GM18951 (cell line): ENCODE measurements around the gene RPS5.
"Not testable (repeated sequence)": the region's sequence is repeated elsewhere in the genome, so short reads cannot be mapped to it uniquely, and the experiment has no call there.

Experiments used
- POLR2A ChIP-seq: IDR thresholded peaks from 4 replicates; pipeline ENCODE4 v1.6.1; 2011; ENCODE audit warnings: mild to moderate bottlenecking; ENCODE audit not compliant: insufficient read length, insufficient read depth; ENCODE audit errors: extremely low read depth
- in situ Hi-C: fragments of 300-500 bp; cut with MboI; formaldehyde crosslinking; loops from one replicate; pipeline ENCODE4 v1.12.0; 2022; ENCODE audit warnings: low sequenced_read_pairs, mixed read lengths, inconsistent platforms; ENCODE audit not compliant: unreplicated experiment

Gene RPS5

DNA sequence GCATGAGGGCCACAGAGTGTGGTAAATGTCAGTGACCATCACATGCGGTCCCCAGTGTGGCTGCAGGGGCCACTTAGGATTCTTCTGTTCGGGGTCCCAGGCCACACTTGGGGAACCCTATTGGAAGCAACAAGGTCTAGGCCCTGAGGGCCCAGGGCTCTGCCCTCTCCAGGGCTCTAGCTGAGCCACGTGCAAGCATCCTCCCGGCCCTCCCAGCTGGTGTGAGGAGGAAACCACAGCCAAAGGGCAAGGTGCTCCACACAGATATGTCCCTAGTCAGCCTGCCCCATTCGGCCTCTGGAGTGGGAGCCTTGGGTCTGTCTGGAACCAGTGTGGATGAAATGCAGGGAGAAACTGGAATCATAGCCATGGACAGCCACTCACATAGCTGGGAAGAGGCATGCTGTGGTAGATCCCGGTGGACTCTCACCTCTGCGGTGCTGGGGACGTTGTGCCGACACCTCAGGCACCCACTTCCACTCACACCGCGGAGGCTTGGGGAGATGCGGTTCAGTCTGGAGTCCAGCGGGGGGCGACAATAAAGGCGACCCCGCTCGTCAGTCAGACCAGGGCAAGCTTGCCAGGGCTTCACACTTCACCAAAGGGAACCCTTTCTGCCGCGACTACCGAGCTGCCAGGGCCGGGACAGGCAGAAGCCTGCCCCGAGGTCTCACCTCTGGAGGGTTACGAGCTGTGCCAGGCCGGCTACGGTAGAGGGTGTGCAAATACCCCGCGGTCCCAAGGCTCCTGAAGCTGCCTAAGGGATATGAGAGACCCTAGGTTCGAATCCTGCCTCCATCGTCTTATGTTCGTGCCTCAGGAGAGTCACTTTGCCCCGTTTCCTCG lies 20.3 kb upstream of the RPS5 start:
- in situ Hi-C loops, result no loop called here
- TF ChIP-seq POLR2A, result no peak

DNA sequence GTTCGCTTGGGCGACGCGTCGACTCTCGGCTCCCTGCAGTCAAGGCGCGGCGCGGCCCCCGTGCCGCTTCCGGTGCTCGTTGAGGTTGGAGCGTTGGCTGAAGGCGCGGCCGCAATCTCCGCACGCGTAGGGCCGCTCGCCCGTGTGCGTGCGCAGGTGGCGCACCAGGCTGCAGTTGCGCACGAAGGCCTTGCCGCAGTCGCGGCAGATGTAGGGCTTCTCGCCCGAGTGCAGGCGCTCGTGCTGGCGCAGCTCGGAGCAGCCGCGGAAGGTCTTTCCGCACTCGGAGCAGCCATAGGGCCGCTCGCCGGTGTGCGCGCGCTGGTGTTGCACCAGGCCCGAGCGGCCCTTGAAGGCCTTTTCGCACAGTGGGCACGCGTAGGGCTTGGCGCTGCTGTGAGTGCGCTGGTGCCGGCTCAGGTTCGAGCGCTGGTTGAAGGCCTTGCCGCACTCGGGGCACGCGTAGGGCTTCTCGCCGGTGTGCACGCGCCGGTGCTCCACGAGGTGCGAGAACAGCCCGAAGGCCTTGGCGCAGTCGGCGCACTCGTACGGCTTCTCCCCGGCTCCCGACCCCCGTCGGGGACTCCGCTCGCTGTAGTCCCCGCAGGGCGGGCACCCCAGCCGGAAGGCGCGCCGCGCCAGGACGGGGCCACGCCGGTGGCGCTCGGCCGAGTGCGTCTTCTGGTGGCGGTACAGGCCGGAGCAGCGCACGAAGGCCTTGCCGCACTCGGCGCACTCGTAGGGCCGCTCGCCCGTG lies 19.2 kb upstream of the RPS5 start:
- in situ Hi-C loops, result no loop called here
- no peak for TF ChIP-seq POLR2A

DNA sequence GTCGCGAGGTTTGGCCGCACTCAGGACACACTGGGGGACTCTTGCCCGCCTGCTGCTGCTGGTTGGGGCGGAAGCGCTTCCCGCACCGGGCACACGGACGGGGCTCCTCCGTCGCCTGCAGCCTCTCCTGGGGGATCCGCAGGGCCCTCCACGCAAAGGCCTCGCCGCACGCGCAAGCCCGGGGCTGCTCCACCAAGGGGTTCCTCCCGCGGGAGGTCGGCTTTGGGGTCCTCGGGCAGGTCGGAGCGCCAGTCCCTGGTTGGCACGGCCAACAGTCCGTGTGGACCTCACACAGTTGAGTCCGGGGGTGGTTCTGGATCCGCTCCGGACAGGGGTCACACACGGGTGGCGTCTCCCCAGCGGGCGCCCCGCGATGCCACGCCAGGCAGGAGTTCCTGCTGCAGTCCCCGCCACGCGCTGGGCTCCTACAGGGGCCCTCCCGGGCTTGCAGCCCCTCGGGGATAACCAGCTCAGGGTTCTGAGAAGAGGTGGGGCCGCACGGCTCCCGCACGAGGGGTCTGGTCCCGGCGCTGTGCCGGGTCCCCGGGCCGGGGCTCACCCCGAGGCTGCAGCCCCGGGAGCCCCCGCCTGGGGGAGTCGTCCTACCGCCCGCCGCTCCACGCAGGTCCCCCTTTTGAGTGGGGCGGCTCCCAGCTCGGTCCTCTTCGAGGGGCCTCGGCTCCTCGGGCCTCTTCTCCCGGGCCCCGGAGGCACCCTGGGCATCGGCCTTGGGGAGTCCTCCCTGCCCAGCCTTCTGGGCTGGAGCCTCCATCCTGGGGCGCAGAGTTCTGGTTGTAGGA lies 18.3 kb upstream of the RPS5 start:
- in situ Hi-C loops, result no loop called here

DNA sequence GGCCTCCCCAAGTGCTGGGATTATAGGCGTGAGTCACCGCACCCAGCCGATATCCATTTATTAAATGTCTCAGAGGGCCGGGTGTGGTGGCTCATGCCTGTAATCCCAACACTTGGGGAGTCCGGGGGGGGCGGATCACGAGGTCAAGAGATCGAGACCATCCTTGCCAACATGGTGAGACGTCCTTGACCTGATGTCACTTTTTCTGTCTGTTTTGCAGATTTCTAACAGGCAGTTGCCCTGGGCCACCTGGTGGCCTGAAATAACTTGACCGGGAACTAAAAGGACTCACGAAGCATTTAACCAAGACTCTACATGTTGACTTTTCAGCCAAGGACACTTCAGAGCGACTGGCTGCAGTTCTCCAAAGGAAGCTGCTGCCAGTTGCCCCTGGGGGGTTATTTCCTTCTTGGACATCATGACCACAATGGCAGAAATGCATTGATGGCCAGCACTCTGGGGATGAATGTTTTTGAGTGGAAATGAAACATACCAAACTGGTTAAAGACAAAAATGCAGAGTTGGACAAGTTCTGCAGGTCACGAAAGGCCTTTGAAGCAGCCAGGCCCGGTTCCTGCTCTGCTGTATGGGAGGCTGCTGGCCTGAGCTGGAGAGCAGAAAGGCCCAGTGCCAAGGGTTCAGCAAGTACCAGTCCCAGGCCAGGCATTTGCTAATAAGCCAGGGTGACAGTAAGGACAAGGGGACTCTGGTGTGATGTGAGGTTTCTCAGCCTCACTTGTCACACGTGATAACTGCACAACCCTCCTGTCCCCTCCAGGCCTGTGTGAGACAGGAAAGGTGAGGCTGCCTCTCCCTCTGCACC lies 14.5 kb upstream of the RPS5 start:
- no peak for TF ChIP-seq POLR2A
- in situ Hi-C loops, result no loop called here

More for the DNA sequence above, 18.3 kb upstream of the RPS5 start:
- TF ChIP-seq POLR2A, result no peak

DNA sequence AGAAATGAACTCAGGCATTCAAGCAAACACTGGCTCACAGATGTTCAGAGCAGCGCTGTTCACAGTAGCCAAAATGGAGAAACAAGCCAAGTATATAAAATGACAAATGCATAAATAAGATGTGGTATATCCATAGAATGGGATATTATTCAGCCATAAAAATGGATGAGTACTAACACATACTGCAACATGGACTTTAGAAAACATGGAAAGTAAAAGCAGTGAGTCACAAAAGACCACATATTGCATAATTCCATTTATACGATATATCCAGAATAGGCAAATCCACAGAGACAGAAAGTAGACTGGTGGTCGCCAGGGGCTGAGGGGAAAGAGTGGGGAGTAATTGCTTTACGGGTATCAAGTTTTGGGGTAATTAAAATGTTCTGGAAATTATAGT lies 12.9 kb upstream of the RPS5 start:
- TF ChIP-seq POLR2A, result no peak
- in situ Hi-C loops, result no loop called here

DNA sequence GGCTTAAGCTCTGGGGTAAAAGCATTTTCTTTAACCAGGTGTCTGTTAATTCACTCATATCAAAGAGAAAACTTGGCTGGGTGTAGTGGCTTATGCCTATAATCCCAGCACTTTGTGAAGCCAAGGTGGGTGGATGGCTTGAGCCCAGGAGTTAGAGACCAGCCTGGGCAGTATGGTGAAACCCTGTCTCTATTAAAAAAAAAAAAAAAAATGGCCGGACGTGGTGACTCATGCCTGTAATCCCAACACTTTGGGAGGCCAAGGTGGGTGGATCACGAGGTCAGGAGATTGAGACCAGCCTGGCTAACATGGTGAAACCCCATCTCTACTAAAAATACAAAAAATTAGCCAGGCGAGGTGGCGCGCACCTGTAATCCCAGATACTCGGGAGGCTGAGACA lies 10.3 kb upstream of the RPS5 start:
- in situ Hi-C loops, result not testable (repeated sequence)

DNA sequence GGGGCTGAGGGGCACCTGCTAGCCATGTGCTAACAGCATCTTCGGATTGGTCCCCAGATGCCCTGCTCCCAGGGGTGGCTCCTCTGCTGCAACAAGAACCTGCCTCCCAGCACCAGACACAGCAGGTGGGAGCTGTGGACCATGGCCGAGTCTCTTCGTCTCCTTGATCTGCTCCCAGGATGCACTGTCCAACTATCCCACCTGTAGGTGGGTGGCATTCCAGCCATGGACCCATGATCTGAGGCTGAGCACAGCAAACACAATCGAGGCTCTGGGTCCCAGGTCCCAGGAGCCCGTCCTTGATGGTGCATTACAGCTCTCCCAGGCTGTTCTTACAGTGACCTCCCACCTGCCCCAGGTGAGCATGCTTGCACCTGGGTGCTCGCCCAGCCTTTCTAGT lies 7.8 kb upstream of the RPS5 start:
- TF ChIP-seq POLR2A, result no peak
- in situ Hi-C loops, result no loop called here

DNA sequence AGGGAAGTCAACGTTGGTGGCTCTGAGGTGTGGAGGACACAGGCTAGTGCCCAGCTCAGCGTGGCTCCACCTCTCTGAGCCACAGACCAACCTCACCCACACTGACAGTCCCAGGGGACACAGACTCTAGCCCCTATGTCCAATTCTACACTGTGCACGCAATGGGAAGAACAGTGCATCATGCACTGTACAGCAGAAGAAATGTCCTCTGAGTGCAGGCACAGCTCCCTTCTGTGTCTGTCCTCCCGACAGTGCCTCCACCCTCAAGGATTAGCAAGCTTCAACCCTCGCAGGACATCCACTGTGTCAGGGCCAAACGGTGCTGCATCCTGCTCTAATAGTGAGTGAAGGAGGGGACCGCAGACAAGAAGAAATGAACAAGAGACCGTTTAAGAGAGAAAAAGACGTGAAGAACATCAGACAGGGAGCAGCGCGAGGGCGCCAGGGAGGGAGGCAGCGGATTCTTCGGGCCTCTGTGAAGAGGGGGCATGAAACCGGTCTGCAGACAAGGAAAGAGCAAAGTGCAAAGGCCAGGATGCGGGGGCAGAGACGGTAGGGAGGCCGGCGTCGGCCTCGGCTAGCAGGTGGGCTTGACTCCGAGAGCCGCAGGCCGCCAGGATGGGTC lies 6.9 kb upstream of the RPS5 start:
- TF ChIP-seq POLR2A, result no peak
- in situ Hi-C loops, result no loop called here

DNA sequence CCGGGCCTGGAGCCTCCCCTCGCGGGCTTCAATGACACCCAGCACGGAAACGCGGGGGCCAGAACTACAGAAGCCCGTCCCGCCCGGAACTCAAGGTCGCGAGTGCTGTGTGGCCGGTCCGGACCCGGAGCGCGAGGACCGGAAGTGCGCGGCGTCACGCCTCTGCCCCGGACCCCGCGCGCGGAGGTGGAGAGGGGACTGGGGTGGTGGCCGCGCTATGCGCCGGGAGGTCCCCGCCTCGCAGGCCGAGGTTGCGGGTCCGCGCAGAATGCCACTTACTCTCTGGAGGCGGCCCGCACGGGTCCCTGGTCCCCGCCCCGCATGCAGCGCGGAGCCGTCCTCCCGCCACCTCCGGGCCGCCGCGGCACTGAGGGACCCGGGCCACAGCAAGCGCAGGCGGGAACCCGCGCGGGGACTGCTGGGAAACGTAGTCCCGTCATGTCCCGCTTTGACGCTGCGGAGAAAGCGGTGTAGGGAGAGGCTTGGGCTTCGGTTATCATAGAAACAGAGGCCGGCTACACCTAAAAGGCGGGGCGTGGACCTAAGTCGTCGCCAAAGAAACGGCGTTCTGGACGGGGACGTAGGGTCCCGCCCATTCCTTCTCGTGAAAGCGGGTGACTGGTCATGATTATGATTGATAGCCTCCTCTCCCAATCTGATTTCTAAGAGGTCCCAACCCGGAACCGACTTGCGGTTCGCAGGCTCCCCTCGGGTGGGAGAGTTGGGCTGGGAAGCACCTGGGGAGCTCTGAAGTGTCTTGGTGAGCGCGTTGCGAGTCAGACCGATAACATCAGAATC lies 6.2 kb upstream of the RPS5 start, which contains the start of gene ZNF837:
TSS of gene ZNF837 (minus strand) at position 369 of the 798 bp plus-strand sequence. CDS start 11,698 bp downstream, outside the sequence.
- peak; percentile 86 for TF ChIP-seq POLR2A
- in situ Hi-C loops, result no loop called here

DNA sequence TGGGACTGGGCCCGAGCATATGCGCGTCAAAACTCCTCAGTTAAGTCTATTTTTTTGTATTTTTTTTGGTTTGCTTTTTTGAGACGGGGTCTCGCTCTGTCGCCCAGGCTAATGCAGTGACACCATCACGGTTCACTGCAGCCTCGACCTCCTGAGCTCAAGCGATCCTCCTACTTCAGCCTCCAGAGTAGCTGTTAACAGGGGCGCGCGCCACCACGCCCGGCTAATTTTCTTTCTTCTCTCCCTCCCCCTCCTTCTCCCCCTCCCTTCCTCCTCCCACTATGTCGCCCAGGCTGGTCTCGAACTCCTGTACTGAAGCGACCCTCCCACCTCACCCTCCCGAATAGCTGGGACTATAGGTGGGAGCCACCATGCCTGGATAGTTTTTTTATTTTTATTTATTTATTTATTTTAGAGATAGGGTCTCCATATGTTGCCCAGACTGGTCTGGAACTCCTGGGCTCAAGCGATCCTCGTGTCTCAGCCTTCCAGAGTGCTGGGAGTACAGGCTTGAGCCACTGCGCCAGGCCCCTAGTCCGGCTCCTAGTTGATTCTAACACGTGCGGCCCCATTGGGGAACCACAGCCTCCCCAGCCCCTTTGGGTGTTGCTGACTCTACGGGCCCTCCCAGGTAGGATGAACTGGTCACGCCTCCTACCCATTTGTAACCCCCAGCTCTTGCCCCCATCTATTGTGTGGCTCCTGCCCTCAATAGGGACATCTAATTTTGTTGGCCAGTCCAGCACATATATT lies 5.4 kb upstream of the RPS5 start:
- no peak for TF ChIP-seq POLR2A

More for the DNA sequence above, 5.4 kb upstream of the RPS5 start:
- in situ Hi-C loops, result no loop called here
